Activated B cell treated with CpG ODN at 0.5 μM for 24 hours (primary cell): Measurements from ENCODE around the gene TFAM. TPM values are rescaled to one million over a fixed set of nuclear protein-coding genes. Genes with fewer than 3 reads are reported as not detected.

ENCODE experiments used
- ATAC-seq: fragments of 200-7000 bp; cut with Tn5 transposase; one replicate; pipeline ENCODE4 v1.10.0; 2021; ENCODE audit warnings: low read depth, mild to moderate bottlenecking, moderate library complexity
- CTCF ChIA-PET: fragments of 350-600 bp; sonication (Branson Sonifier 250); formaldehyde crosslinking; loops from one replicate; lab custom pipeline; 2021; ENCODE audit warnings: antibody characterized with exemption; lab: Charles Lee
- POLR2A ChIA-PET: fragments of 350-600 bp; sonication (Branson Sonifier 250); formaldehyde crosslinking; loops from one replicate; lab custom pipeline; 2021; ENCODE audit warnings: antibody characterized with exemption; lab: Charles Lee
- DNase-seq: peaks from one replicate; pipeline ENCODE4 v3.0.0; 2022
- H3K27ac Mint-ChIP-seq: one replicate; pipeline ENCODE4 v1.8.0; 2020; ENCODE audit warnings: mixed read lengths
- H3K27me3 Mint-ChIP-seq: one replicate; pipeline ENCODE4 v1.8.0; 2021; ENCODE audit warnings: mixed read lengths
- H3K36me3 Mint-ChIP-seq: one replicate; pipeline ENCODE4 v1.8.0; 2021; ENCODE audit warnings: low read depth, mixed read lengths
- H3K4me1 Mint-ChIP-seq: one replicate; pipeline ENCODE4 v1.8.0; 2021; ENCODE audit warnings: mixed read lengths
- H3K4me3 Mint-ChIP-seq: one replicate; pipeline ENCODE4 v1.8.0; 2020; ENCODE audit warnings: mild to moderate bottlenecking, mixed read lengths
- H3K9me3 Mint-ChIP-seq: one replicate; pipeline ENCODE4 v1.8.0; 2020; ENCODE audit warnings: mixed read lengths
- CTCF ChIP-seq: fragments of 200-600 bp; IDR thresholded peaks from one replicate; pipeline ENCODE4 v1.8.0; 2022; ENCODE audit warnings: antibody characterized with exemption, mild to moderate bottlenecking
- intact Hi-C: fragments of 100-400 bp; cut with micrococcal nuclease; formaldehyde crosslinking; loops from one replicate; pipeline ENCODE4 v1.15.1; 2024
- total RNA-seq: library from RNA; stranded (reverse); gene quantifications from 2 replicates; pipeline ENCODE4 v1.2.3, GENCODE V29; 2022

Gene TFAM
- total RNA-seq, 1 donor from 2014 or later, result 60.2 TPM

GRCh38 chr10:58431903-58432302, 46.7 kb downstream of the TFAM start:
- Mint-ChIP-seq H3K27ac (no peak overlapping the region), H3K9me3 (peaks cover 3% of the 10 kb centered on the region), H3K4me1 (no peaks in the 10 kb centered on the region), H3K36me3 (no peaks in the 10 kb centered on the region), H3K27me3 (peaks cover 15% of the 10 kb centered on the region), H3K4me3 (no peak overlapping the region)
- intact Hi-C loops, result no loop called here
- POLR2A ChIA-PET, result no interaction called here
- DNase-seq, result no peak
- no peak for TF ChIP-seq CTCF
- CTCF ChIA-PET, result no interaction called here
- ATAC-seq, result no peak

- H3K36me3 Mint-ChIP-seq, result no peaks in the 10 kb centered on the region
- no peaks in the 10 kb centered on the region for H3K4me1 Mint-ChIP-seq
- ChIA-PET CTCF (no interaction called here), POLR2A (no interaction called here)
- no peak for DNase-seq
- H3K27me3 Mint-ChIP-seq, result peaks cover 18% of the 10 kb centered on the region
- ATAC-seq, result no peak
- intact Hi-C loops, result no loop called here
- no peak for TF ChIP-seq CTCF
- no peaks in the 10 kb centered on the region for H3K9me3 Mint-ChIP-seq
- no peak overlapping the region for H3K27ac Mint-ChIP-seq
- H3K4me3 Mint-ChIP-seq, result no peak overlapping the region
Measured at GRCh38 chr10:58433066-58433465, 47.9 kb downstream of the TFAM start.

GRCh38 chr10:58433571-58433970, 48.4 kb downstream of the TFAM start:
- no peaks in the 10 kb centered on the region for H3K9me3 Mint-ChIP-seq
- no peak for ATAC-seq
- H3K4me1 Mint-ChIP-seq, result no peaks in the 10 kb centered on the region

GRCh38 chr10:58435297-58435985, 50.2 kb downstream of the TFAM start:
- no peak for TF ChIP-seq CTCF
- DNase-seq (no peak), ATAC-seq (no peak)
- H3K27me3 Mint-ChIP-seq, result peaks cover 18% of the 10 kb centered on the region
- peaks cover 6% of the 10 kb centered on the region for H3K9me3 Mint-ChIP-seq
- H3K27ac Mint-ChIP-seq, result no peak overlapping the region
- H3K4me3 Mint-ChIP-seq, result no peak overlapping the region
- intact Hi-C loops, result no loop called here
- H3K36me3 Mint-ChIP-seq, result no peaks in the 10 kb centered on the region
- ChIA-PET POLR2A (no interaction called here), CTCF (no interaction called here)
- H3K4me1 Mint-ChIP-seq, result no peaks in the 10 kb centered on the region

More at GRCh38 chr10:58433571-58433970, 48.4 kb downstream of the TFAM start:
- Mint-ChIP-seq H3K27ac (no peak overlapping the region), H3K36me3 (no peaks in the 10 kb centered on the region), H3K27me3 (peaks cover 18% of the 10 kb centered on the region), H3K4me3 (no peak overlapping the region)
- DNase-seq, result no peak
- ChIA-PET CTCF (no interaction called here), POLR2A (no interaction called here)
- TF ChIP-seq CTCF, result no peak
- intact Hi-C loops, result no loop called here

GRCh38 chr10:58436071-58436470, 50.9 kb downstream of the TFAM start:
- POLR2A ChIA-PET, result no interaction called here
- H3K36me3 Mint-ChIP-seq, result no peaks in the 10 kb centered on the region
- peaks cover 9% of the 10 kb centered on the region for H3K9me3 Mint-ChIP-seq

More at GRCh38 chr10:58436071-58436470, 50.9 kb downstream of the TFAM start:
- Mint-ChIP-seq H3K27me3 (peaks cover 16% of the 10 kb centered on the region), H3K27ac (no peak overlapping the region), H3K4me3 (no peak overlapping the region), H3K4me1 (no peaks in the 10 kb centered on the region)
- intact Hi-C loops, result no loop called here
- ATAC-seq, result no peak
- CTCF ChIA-PET, result no interaction called here
- DNase-seq, result no peak
- no peak for TF ChIP-seq CTCF
